IMR-90 (cell line): ENCODE data around the gene NHLRC1.

ENCODE experiments used
- CHD1 ChIP-seq: IDR thresholded peaks from 2 replicates; pipeline ENCODE4 v1.6.1; 2012; ENCODE audit warnings: low read depth, low read length, improper control_type of control experiment
- POLR2A ChIP-seq: IDR thresholded peaks from 2 replicates; pipeline ENCODE4 v1.6.1; 2012; ENCODE audit warnings: mild to moderate bottlenecking, low read depth, low read length
- TF ChIP-seq, protein P1 (sequence below): conservative IDR thresholded peaks from 2 replicates; pipeline ENCODE4 v1.5.1; 2012; ENCODE audit warnings: mild to moderate bottlenecking, low read depth, low read length, improper control_type of control experiment

DNA sequence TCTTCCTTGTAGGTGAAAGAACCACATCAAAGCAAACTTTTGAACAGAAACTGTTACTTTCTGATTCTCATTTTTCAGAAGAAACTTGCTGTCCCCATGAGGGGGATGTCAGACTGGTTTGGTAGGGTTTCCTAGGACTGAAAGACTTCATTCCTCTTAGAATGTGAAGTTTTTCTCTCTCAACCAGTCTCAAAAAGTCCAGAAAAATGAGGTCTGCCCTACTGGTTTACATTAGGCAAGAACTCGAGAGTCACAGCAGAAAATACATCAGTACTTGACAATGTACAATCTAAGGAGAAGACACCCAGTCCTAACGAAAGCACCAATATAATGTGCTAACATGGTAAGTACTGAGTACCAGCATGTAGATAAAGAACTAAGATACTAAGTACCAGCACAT, 12.7 kb upstream of the NHLRC1 start:
- TF ChIP-seq POLR2A (no peak), CHD1 (no peak)
- TF ChIP-seq, protein P1, sequence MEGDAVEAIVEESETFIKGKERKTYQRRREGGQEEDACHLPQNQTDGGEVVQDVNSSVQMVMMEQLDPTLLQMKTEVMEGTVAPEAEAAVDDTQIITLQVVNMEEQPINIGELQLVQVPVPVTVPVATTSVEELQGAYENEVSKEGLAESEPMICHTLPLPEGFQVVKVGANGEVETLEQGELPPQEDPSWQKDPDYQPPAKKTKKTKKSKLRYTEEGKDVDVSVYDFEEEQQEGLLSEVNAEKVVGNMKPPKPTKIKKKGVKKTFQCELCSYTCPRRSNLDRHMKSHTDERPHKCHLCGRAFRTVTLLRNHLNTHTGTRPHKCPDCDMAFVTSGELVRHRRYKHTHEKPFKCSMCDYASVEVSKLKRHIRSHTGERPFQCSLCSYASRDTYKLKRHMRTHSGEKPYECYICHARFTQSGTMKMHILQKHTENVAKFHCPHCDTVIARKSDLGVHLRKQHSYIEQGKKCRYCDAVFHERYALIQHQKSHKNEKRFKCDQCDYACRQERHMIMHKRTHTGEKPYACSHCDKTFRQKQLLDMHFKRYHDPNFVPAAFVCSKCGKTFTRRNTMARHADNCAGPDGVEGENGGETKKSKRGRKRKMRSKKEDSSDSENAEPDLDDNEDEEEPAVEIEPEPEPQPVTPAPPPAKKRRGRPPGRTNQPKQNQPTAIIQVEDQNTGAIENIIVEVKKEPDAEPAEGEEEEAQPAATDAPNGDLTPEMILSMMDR, result no peak
